HG02852 (cell line): ENCODE data around the gene RIGI.
"Not testable (repeated sequence)": the region's sequence is repeated elsewhere in the genome, so short reads cannot be mapped to it uniquely, and the experiment has no call there.

ENCODE experiments used
- ATAC-seq: cut with Tn5 transposase; IDR thresholded peaks from one replicate; pipeline ENCODE4 v1.9.1; 2021; ENCODE audit warnings: mild to moderate bottlenecking, moderate library complexity; ENCODE audit not compliant: unreplicated experiment

Gene RIGI

DNA sequence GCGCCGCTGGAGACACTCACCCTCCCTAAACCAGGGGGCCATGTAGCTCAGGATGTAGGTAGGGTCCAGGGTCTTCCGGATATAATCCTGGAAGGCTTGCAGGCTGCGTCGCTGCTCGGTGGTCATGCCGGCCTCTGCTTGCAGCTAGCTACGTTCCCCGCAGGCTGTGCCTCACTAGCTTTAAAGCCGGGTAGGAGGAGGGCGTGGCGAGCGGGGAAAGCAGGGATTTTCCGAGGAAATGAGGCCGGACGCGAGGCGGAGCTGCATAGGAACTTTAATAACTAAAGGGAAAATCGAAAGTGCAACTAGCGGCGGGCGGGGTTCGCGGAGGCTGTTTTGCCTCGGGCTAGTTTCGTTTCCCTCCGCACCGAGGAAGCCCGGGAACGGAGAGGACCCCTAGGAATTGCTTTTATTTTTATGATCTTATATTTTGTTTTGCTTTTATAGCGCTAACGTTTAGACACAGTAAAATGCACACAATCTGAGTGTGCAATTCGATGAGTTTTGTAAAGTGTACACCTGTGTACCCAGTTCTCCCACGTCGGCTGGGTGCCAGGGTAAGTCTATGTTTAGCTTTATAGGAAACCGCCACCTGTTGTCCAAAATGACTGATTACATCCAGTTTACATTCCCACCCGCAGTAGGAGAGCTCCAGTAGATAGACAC, at the start of gene RIGI:
Gene RIGI (minus strand): TSS at position 156 of the 666 bp plus-strand sequence. CDS start 30 bp downstream, at position 126.
- ATAC-seq = peak; percentile 67

DNA sequence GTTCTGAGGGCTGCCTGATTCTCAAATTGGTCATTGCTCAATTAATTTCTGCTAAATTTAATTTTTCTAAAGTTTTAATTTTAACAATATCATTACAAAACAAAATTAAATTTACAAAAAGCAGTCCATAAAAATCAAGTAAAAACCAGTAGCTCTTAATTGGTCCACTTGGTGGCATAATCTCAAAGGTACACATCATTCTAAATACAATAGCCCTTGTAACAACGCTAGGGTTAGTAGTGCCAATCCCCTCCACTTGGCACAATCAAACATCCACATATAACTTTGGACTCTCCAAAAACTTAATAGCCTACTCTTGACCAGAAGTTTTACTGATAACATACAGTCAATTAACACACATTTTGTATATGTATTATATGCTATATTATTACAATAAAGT, 48.9 kb upstream of the RIGI start:
- ATAC-seq = no peak

GRCh38 chr9:32573821-32574220, 47.8 kb upstream of the RIGI start:
- no peak for ATAC-seq

- ATAC-seq = peak; percentile 78
Observed at GRCh38 chr9:32572900-32573523, 47.0 kb upstream of the RIGI start, which contains the start of gene NDUFB6. TSS of gene NDUFB6 (minus strand) at chr9:32573159. CDS start at chr9:32573060, 99 bp downstream.

- peak; percentile 87 for ATAC-seq
Observed at GRCh38 chr9:32571969-32572899, 46.2 kb upstream of the RIGI start.

- ATAC-seq = no peak
Observed at GRCh38 chr9:32570262-32570661, 44.3 kb upstream of the RIGI start.

DNA sequence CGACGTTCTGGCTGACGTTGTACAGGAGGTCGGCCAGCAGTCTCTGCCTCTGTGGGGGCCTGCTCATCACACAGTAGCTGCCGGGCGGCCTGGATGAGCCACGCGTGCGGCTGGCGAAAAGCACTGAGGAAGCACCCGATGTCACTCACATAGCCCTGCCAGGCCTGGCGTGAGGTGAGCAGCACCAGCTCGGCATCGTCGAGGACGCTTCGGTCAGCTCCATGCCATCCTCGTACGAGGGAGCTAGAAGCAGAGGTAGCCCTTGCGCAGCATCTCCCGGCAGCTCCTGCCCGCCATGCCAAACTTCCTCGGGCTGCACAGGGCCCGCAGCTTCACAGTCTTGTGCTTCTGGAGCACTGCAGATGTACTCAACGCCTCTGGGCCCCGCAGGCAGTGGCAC, 40.8 kb upstream of the RIGI start:
- no peak for ATAC-seq

DNA sequence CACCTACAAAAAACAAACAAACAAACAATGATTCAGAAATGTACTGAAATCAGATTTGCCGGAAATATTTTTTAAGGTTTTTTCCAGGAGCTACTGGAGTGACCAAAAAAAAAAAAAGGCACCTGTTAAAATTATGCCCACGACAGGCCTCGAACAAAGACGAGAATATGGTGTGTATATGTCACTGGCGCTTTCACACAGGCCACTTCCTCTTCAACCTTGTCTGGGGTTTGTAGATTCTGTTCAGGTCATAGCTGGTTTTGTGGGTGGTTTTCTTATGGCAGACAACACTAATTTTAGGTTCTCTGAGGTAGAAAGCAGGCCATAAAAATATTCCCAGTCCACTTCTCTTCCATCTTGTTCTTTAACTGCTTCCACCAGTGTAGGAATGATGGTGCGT, 40.0 kb upstream of the RIGI start:
- no peak for ATAC-seq

DNA sequence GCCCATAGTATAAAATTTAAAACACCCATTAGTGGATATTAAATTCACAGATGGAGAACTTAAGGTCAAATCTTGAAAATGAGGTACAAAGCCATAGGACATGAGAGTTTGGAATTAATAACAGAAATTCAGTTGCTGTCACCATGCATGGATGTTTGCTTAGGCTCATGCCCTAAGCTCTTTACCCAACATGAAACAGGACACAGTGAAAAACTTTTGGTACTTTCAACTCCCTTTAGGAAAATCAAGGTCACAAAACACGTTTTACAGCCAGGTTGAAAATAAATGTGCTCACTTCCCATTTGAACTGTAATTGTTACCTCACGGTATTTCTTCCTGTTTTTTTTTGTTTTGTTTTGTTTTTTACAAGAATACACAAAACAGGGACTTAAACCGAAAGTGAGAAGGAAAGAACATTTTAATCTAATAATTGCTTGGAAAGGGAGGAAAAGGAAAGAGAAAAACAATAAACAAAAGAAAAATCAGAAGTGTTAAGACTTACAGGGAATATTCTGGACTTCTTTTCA, 32.5 kb upstream of the RIGI start:
- no peak for ATAC-seq

DNA sequence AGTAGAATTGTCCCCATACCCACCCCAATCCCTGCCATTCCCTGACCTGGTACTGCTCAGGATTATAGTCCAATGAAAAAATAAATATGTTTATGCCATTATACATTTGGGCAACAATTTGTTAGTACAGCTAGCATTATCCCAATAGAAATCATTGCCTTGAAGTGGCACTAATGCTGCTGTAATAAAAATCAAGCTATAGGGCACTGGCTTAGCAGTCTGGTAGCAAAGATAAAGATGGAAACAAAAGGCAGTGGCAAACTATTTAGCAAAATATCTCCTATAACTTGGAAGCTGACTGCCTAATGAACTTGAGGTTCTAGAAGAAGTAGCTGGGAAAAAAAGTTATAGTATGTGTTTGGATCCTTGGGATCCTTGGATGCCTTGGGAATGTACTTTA, 28.6 kb upstream of the RIGI start:
- no peak for ATAC-seq

GRCh38 chr9:32554107-32554506, 28.1 kb upstream of the RIGI start:
- no peak for ATAC-seq

GRCh38 chr9:32552172-32552872, 26.3 kb upstream of the RIGI start, which contains the start of the genes SMIM27 and TOPORS:
TSS of gene SMIM27 (plus strand) at chr9:32552327. CDS start at chr9:32552435, 108 bp downstream.
TSS of gene TOPORS (minus strand) at chr9:32552586. CDS start at chr9:32552436, 150 bp downstream.
- peak; percentile 67 for ATAC-seq

GRCh38 chr9:32551276-32552051, 25.5 kb upstream of the RIGI start:
- ATAC-seq = peak; percentile 0

GRCh38 chr9:32550562-32551275, 24.7 kb upstream of the RIGI start:
- ATAC-seq = peak; percentile 68

DNA sequence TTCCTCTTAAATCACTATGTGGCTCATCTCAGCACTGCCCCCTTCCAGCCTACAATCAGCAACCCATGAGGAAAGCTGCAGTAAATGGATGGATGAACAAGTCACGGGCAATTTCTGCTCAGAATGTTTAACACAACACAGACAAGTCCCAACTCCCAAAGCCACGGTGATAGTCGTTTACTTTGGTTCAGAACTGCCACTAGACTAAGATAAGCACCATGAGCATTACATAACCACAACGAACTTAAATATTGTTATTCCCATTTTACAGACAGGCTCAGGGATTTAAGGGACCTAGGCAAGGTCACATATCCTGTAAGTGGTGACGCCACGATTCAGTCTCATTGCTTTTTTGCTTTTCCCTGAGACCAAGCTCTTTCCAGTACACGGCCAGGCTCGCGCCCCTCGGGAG, 24.2 kb upstream of the RIGI start:
- no peak for ATAC-seq

DNA sequence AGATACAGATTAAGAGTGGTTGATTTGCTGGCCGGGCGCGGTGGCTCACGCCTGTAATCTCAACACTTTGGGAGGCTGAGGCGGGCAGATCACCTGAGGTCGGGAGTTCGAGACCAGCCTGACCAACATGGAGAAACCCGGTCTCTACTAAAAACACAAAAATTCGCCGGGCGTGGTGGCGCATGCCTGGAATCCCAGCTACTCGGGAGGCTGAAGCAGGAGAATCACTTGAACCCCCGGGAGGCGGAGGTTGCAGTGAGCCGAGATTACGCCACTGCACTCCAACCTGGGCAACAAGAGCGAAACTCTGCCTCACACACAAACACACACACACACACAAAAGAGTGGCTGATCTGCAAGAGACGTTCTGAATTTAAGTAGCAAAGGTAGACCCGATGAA, 22.2 kb upstream of the RIGI start:
- ATAC-seq = not testable (repeated sequence)

GRCh38 chr9:32545884-32546283, 19.9 kb upstream of the RIGI start:
- ATAC-seq = no peak

GRCh38 chr9:32543047-32543446, 17.1 kb upstream of the RIGI start:
- no peak for ATAC-seq

DNA sequence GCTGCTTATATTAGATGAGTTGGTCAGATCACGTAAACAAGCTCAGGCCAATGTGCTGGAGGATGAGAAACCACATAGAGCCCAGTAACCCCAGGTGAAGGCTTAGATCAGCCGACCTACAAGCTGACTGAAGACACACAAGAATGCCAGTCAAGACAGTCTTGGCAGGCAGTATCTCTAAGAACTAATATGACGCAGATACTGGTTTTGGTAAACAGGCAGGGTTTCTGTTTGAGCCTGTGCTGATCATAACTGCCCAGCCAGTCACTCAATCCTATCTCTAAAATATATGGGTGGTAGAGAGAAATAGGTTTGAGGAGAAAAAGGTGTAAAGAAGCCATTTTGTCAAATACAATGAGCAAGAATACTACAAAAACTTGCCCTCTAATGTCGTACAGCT, 7.8 kb upstream of the RIGI start:
- ATAC-seq = no peak
